HepG2 (cell line): ENCODE results near the gene MRO. TPM values are rescaled to one million over a fixed set of nuclear protein-coding genes. Genes with fewer than 3 reads are reported as not detected.
A peak's percentile ranks its signal among the peaks of the same experiment; 100 is the strongest.
"Not testable (repeated sequence)": the region's sequence is repeated elsewhere in the genome, so short reads cannot be mapped to it uniquely, and the experiment has no call there.

ENCODE experiments used
- ATAC-seq: fragments of 200-7000 bp; cut with Tn5 transposase; 3 replicates; pipeline ENCODE4 v1.9.1; 2020; ENCODE audit warnings: mild to moderate bottlenecking, moderate library complexity
- BruUV-seq: library from RNA; stranded (reverse); fragments of 400-500 nt; replicated peaks from 2 replicates; lab custom pipeline; 2021; lab: Mats Ljungman, UMichigan
- CTCF ChIA-PET: fragments of 300-600 bp; formaldehyde crosslinking; extraction: SDS; loops from one replicate; lab custom pipeline; 2021; ENCODE audit warnings: low total read pairs, inconsistent platforms, low intra/inter-chr PET ratio; lab: Yijun Ruan, JAX
- POLR2A ChIA-PET: fragments of 350-600 bp; sonication (Branson Sonifier 250); formaldehyde crosslinking; loops from one replicate; lab custom pipeline; 2020; ENCODE audit warnings: antibody characterized with exemption, inconsistent platforms; lab: Yijun Ruan, JAX
- DNase-seq: peaks from one replicate; pipeline ENCODE4 v3.0.0-alpha.2; 2015; ENCODE audit warnings: low spot score
- FAIRE-seq: peaks from 3 replicates; lab custom pipeline; 2011; peaks lifted over from hg19 to GRCh38; lab: Jason Lieb, UNC
- H2AFZ ChIP-seq: one replicate; pipeline ENCODE4 v1.6.1; 2011; ENCODE audit warnings: low read length, inconsistent platforms
- H3K27ac ChIP-seq: fragments of 300-600 bp; 3 replicates; pipeline ENCODE4 v1.8.0; 2011; ENCODE audit warnings: mixed run types, mild to moderate bottlenecking, mixed read lengths, low read length, inconsistent platforms; ENCODE audit not compliant: insufficient read depth; ENCODE audit errors: extremely low read length
- H3K27me3 ChIP-seq, 2 experiments: fragments of 200-600 bp in 1 of 2; 2 replicates in 1 of 2; 3 replicates in 1 of 2; pipeline versions ENCODE4 v1.6.0 to v1.8.0; 2011; ENCODE audit warnings: low read length in 2 of 2, mild to moderate bottlenecking in 2 of 2, moderate library complexity in 2 of 2, inconsistent platforms in 1 of 2; ENCODE audit not compliant: insufficient read depth in 2 of 2, control insufficient read depth in 1 of 2
- H3K36me3 ChIP-seq, 2 experiments: fragments of 200-600 bp in 1 of 2; replicated peaks in 1 of 2; 2 replicates in 1 of 2; 3 replicates in 1 of 2; pipeline versions ENCODE4 v1.5.1 to v1.8.0; 2011; ENCODE audit warnings: low read length in 2 of 2, inconsistent platforms in 1 of 2; ENCODE audit not compliant: insufficient read depth in 2 of 2, control insufficient read depth in 1 of 2
- H3K4me1 ChIP-seq: 2 replicates; pipeline ENCODE4 v1.5.1; 2012; ENCODE audit warnings: low read length, inconsistent platforms; ENCODE audit not compliant: insufficient read depth
- H3K4me2 ChIP-seq: 2 replicates; pipeline ENCODE4 v1.6.0; 2011; ENCODE audit warnings: low read depth, low read length, inconsistent platforms
- H3K4me3 ChIP-seq, 3 experiments: fragments of 200-600 bp in 1 of 3; sonication (generic), shearing (Covaris generic) in 1 of 3; replicated peaks in 1 of 3; 2 replicates each; pipeline ENCODE4 v1.5.1; 2011 to 2016; ENCODE audit warnings: low read length in 3 of 3, inconsistent platforms in 2 of 3, low read depth in 2 of 3, mild to moderate bottlenecking in 2 of 3, control low read depth in 1 of 3, mixed read lengths in 1 of 3; ENCODE audit not compliant: insufficient read depth in 1 of 3
- H3K79me2 ChIP-seq: one replicate; pipeline ENCODE4 v1.6.1; 2011; ENCODE audit warnings: low read length, inconsistent platforms; ENCODE audit not compliant: insufficient read depth
- H3K9ac ChIP-seq: 2 replicates; pipeline ENCODE4 v1.6.0; 2011; ENCODE audit warnings: mild to moderate bottlenecking, low read depth, low read length, inconsistent platforms; ENCODE audit not compliant: insufficient read depth
- H3K9me3 ChIP-seq: 2 replicates; pipeline ENCODE4 v1.5.1; 2012; ENCODE audit warnings: mild to moderate bottlenecking, low read length
- H4K20me1 ChIP-seq: 2 replicates; pipeline ENCODE4 v1.6.0; 2011; ENCODE audit warnings: inconsistent platforms, mild to moderate bottlenecking, low read length, moderate library complexity; ENCODE audit not compliant: insufficient read depth
- CTCF ChIP-seq: sonication (generic); formaldehyde crosslinking; IDR thresholded peaks from 2 replicates; pipeline ENCODE4 v1.5.0; 2020; ENCODE audit warnings: mild to moderate bottlenecking, missing genetic modification reagents, moderate library complexity
- FOXP1 ChIP-seq, 2 experiments: fragments of 450-650 bp in 1 of 2; IDR thresholded peaks; 2 replicates each; pipeline ENCODE4 v1.6.1; 2017 to 2018; ENCODE audit warnings: antibody characterized with exemption in 1 of 2
- NR2F6 ChIP-seq, 2 experiments: IDR thresholded peaks; 2 replicates each; pipeline ENCODE4 v1.6.1; 2016; ENCODE audit warnings: antibody characterized with exemption in 1 of 2, mild to moderate bottlenecking in 1 of 2
- STAG1 ChIP-seq: sonication (generic); formaldehyde crosslinking; IDR thresholded peaks from 2 replicates; pipeline ENCODE4 v1.4.0; 2020; ENCODE audit warnings: missing genetic modification reagents
- WGBS: methylation state at CpG from one replicate; pipeline ENCODE4 v1.1.6; 2017; ENCODE audit warnings: low lambda C conversion rate; 5-methylcytosine and 5-hydroxymethylcytosine counted together
- in situ Hi-C: cut with HindIII; loops from 2 replicates; pipeline ENCODE4 v1.10.0; 2017; ENCODE audit warnings: low pct_unique_long_range_greater_than_20kb; ENCODE audit not compliant: extremely low pct_ligation_motif_present
- intact Hi-C: fragments of 100-400 bp; cut with micrococcal nuclease; formaldehyde crosslinking; loops from one replicate; pipeline ENCODE4 v1.10.0; 2022; ENCODE audit not compliant: unreplicated experiment
- polyA plus RNA-seq, 8 experiments: library from polyadenylated mRNA; depleted of rRNA in 3 of 8; stranded (reverse) in 7 of 8; unstranded in 1 of 8; fragments of >200 nt; fragmentation: Illumina TruSeq in 4 of 8; extraction: Trizol in 4 of 8; gene quantifications; 2 replicates each; pipeline versions ENCODE4 v1.2.1 to v1.2.3, GENCODE V29; 2011 to 2016; ENCODE audit warnings: low read depth in 4 of 8, missing spikeins in 1 of 8, mixed read lengths in 1 of 8; ENCODE audit not compliant: insufficient read depth in 1 of 8
- total RNA-seq, 5 experiments: library from RNA; depleted of rRNA; stranded (reverse); fragments of >200 nt; fragmentation: Illumina TruSeq; extraction: Trizol; gene quantifications; 2 replicates each; pipeline ENCODE4 v1.2.3, GENCODE V29; 2016; ENCODE audit warnings: low read depth in 1 of 5

The MRO gene
- total and polyA plus RNA-seq, 2 of the 13 experiments (the other 11 are each of a cell fraction or from before 2014, with no cell fraction given), result not detected

- ATAC-seq (peak; percentile 65), DNase-seq (no peak), FAIRE-seq (no peak)
- no peak for TF ChIP-seq NR2F6 (IDR thresholded peaks at IDR 0.05)
- TF ChIP-seq NR2F6 (CRISPR knock-in tag; IDR thresholded peaks at IDR 0.05), result no peak
- TF ChIP-seq CTCF (CRISPR knock-in tag), result peak; percentile 45
- peak; percentile 21; the same call in 1 of the 2 replicates for TF ChIP-seq STAG1 (CRISPR knock-in tag)
- TF ChIP-seq FOXP1 (IDR thresholded peaks at IDR 0.05), result no peak
- no peak for TF ChIP-seq FOXP1 (CRISPR knock-in tag; IDR thresholded peaks at IDR 0.05)
- intact Hi-C loops, result no loop called here
- Histone ChIP-seq H3K79me2 (no peaks in the 10 kb centered on the region), H3K9me3 (no peaks in the 10 kb centered on the region), H3K27ac (no peak overlapping the region), H4K20me1 (no peaks in the 10 kb centered on the region), H3K9ac (no peak overlapping the region), H2AFZ (no peak overlapping the region), H3K36me3 (no peaks in the 10 kb centered on the region), H3K27me3 (no peaks in the 10 kb centered on the region), H3K4me2 (no peak overlapping the region), H3K4me3 (no peak overlapping the region), H3K4me1 (peaks cover 30% of the 10 kb centered on the region)
- POLR2A ChIA-PET, result no interaction called here
- 51% methylated on average over 3 of the region's 3 CpGs for WGBS
- CTCF ChIA-PET, result no interaction called here
- in situ Hi-C loops, result no loop called here
- no TSS peak for BruUV-seq
These were observed 37.9 kb upstream of the MRO start for GRCh38 chr18:50857694-50858093.

- in situ Hi-C loops, ATAC-seq, H3K9me3 ChIP-seq, H3K36me3 ChIP-seq, H2AFZ ChIP-seq, BruUV-seq, H4K20me1 ChIP-seq, H3K79me2 ChIP-seq, intact Hi-C loops, CTCF ChIA-PET, H3K4me3 ChIP-seq, H3K4me2 ChIP-seq, DNase-seq, H3K27me3 ChIP-seq, H3K27ac ChIP-seq, H3K9ac ChIP-seq, POLR2A ChIA-PET, FAIRE-seq: not testable (repeated sequence)
- peaks cover 30% of the 10 kb centered on the region for H3K4me1 ChIP-seq
- WGBS, result 9% methylated on average over 5 of the region's 5 CpGs
These were observed 37.4 kb upstream of the MRO start for GRCh38 chr18:50857166-50857565.
